BE2C (cell line): ENCODE measurements around the gene ASIP.
A peak's percentile ranks its signal among the peaks of the same experiment; 100 is the strongest.
"Not testable (repeated sequence)": the region's sequence is repeated elsewhere in the genome, so short reads cannot be mapped to it uniquely, and the experiment has no call there.

Experiments used
- DNase-seq: peaks from one replicate; pipeline ENCODE4 v3.0.0-alpha.2; 2020
- H3K27me3 ChIP-seq: fragments of 250-450 bp; sonication (Bioruptor Pico); 2 replicates; pipeline ENCODE4 v1.5.1; 2020; ENCODE audit warnings: mild to moderate bottlenecking
- H3K36me3 ChIP-seq: fragments of 250-450 bp; sonication (Bioruptor Pico); 2 replicates; pipeline ENCODE4 v1.5.1; 2020; ENCODE audit warnings: mild to moderate bottlenecking
- H3K4me1 ChIP-seq: fragments of 250-450 bp; sonication (Bioruptor Pico); 2 replicates; pipeline ENCODE4 v1.5.1; 2020
- H3K4me3 ChIP-seq: 2 replicates; pipeline ENCODE4 v1.5.1; 2011; ENCODE audit warnings: low read depth, low read length
- H3K9me3 ChIP-seq: fragments of 250-450 bp; sonication (Bioruptor Pico); 2 replicates; pipeline ENCODE4 v1.5.1; 2020
- TF ChIP-seq, protein P1 (sequence below): IDR thresholded peaks from 2 replicates; pipeline ENCODE4 v1.5.1; 2012; ENCODE audit warnings: mild to moderate bottlenecking, low read depth, low read length

The ASIP gene

DNA sequence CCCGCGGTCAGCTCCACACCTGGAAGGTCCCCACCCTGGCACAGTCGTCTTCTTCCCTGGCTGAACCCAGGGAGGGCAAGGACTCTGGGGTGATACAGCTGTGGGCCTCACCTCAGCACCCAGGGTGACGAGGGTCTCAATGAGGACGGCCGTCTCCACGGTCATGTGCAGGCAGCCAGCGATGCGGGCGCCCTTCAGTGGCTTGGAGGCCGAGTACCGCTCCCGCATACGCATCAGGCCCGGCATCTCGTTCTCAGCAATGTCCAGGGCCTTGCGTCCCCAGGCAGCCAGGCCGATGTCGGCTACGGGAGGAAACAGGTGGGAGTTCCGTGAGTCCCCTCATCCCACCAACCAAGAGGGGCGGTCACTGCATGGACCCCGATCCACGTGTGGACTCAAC lies 54.1 kb downstream of the ASIP start:
- Histone ChIP-seq H3K4me3 (no peak overlapping the region), H3K4me1 (no peaks in the 10 kb centered on the region), H3K27me3 (no peaks in the 10 kb centered on the region), H3K9me3 (no peaks in the 10 kb centered on the region), H3K36me3 (peaks cover 80% of the 10 kb centered on the region)
- no peak for DNase-seq
- TF ChIP-seq, protein P1, sequence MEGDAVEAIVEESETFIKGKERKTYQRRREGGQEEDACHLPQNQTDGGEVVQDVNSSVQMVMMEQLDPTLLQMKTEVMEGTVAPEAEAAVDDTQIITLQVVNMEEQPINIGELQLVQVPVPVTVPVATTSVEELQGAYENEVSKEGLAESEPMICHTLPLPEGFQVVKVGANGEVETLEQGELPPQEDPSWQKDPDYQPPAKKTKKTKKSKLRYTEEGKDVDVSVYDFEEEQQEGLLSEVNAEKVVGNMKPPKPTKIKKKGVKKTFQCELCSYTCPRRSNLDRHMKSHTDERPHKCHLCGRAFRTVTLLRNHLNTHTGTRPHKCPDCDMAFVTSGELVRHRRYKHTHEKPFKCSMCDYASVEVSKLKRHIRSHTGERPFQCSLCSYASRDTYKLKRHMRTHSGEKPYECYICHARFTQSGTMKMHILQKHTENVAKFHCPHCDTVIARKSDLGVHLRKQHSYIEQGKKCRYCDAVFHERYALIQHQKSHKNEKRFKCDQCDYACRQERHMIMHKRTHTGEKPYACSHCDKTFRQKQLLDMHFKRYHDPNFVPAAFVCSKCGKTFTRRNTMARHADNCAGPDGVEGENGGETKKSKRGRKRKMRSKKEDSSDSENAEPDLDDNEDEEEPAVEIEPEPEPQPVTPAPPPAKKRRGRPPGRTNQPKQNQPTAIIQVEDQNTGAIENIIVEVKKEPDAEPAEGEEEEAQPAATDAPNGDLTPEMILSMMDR = no peak

DNA sequence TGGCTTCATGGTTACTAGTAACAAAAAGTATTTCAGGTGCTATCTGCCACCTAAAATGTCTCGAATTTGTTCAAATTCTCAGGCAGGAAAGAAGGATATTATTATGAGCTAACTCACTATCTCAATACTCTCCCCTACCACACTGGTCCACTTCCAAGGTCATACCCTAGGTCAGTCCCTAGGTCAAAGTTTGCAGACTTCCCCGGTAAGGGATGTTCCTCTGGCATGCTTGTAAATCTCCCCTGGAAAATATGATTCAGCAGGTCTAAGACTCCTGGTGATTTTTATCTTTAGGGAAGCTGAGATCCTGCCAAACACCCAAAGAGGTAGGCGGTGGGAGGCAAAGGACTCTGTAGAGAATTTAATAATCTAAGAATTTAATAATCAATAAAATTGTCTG lies 55.2 kb downstream of the ASIP start:
- H3K4me1 ChIP-seq = peaks cover 4% of the 10 kb centered on the region; the same call in 1 of the 2 replicates
- TF ChIP-seq, protein P1 = no peak
- DNase-seq = no peak
- no peaks in the 10 kb centered on the region for H3K9me3 ChIP-seq
- no peaks in the 10 kb centered on the region for H3K27me3 ChIP-seq
- H3K4me3 ChIP-seq = no peak overlapping the region
- peaks cover 76% of the 10 kb centered on the region for H3K36me3 ChIP-seq

DNA sequence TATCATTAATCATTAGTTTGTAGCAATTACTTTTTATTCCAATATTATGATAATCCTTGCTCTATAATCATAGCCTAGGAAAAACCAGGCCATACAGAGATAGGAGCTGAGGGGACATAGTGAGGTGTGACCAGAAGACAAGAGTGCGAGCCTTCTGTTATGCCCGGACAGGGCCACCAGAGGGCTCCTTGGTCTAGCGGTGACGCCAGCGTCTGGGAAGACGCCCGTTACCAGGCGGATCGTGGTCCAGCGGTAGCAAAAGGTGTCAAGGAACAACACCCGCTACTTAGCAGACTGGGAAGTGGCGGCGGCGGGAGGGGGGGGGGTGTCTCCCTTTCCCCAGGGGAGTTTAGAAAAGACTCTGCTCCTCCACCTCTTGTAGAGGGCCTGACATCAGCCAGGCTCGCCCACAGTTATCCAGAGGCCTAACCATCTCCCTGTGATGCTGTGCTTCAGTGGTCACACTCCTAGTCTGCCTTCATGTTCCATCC lies 57.1 kb downstream of the ASIP start:
- peaks cover 60% of the 10 kb centered on the region for H3K36me3 ChIP-seq
- DNase-seq, H3K4me1 ChIP-seq, H3K4me3 ChIP-seq, H3K27me3 ChIP-seq, H3K9me3 ChIP-seq: not testable (repeated sequence)
- TF ChIP-seq, protein P1 = peak; percentile 30; the same call in 1 of the 2 replicates

DNA sequence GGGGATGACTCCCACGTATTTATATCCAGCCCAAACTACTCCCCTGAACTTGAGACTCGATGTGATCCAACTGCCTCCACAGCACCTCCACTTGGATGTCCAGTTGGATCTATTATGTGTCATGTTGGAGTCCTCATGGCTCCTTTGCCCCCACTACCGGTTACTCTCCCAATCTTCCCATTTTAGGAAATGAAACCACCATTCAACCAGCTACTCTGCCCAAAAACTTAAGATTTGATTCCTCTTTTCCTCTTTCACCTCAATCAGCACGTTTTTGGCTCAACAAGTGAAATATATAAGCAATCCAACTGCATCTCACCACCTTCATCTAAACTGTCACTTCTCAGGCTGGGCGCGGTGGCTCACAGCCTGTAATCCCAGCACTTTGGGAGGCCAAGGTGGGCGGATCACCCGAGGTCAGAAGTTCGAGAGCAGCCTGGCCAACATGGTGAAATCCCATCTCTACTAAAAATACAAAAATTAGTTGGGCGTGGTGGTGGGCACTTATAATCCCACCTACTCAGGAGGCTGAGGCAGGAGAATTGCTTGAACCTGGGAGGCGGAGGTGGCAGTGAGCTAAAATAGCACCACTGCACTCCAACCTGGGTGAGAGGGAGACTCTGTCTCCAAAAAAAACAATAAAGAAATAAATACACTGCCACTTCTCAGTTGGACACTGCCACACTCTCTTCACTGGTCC lies 58.5 kb downstream of the ASIP start:
- no peaks in the 10 kb centered on the region for H3K9me3 ChIP-seq
- TF ChIP-seq, protein P1 = no peak
- H3K4me3 ChIP-seq = no peak overlapping the region
- peaks cover 46% of the 10 kb centered on the region for H3K36me3 ChIP-seq
- H3K4me1 ChIP-seq = peaks cover 6% of the 10 kb centered on the region; the same call in 1 of the 2 replicates
- no peaks in the 10 kb centered on the region for H3K27me3 ChIP-seq
- no peak for DNase-seq

DNA sequence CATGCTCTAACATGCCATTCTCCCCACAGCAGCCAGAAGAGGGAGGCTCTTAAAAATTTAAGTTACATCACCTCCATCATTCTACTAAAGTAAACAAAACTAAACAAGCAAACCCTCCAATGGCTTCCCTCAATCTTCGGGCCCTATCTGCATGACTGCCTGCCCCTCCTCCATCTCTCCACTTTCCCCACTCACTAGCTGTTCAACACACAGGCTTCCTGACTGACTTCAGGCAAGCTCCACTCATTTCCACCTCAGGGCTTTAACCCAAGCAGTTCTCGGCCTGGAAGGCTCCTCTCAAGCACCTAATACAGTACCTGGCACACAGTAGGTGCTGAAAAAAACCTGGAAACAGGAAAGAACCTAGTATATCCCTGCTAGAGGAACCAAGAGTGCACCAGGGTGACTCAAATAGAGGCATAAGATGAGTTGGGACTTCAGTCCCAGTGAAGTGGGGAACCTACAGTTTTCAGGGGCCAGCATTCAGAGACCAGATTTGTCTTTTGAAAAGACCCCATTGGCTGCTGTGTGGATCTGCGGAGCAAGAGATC lies 59.1 kb downstream of the ASIP start:
- Histone ChIP-seq H3K4me1 (peaks cover 6% of the 10 kb centered on the region; the same call in 1 of the 2 replicates), H3K27me3 (no peaks in the 10 kb centered on the region), H3K36me3 (peaks cover 40% of the 10 kb centered on the region), H3K4me3 (no peak overlapping the region), H3K9me3 (no peaks in the 10 kb centered on the region)
- DNase-seq = no peak
- TF ChIP-seq, protein P1 = no peak

DNA sequence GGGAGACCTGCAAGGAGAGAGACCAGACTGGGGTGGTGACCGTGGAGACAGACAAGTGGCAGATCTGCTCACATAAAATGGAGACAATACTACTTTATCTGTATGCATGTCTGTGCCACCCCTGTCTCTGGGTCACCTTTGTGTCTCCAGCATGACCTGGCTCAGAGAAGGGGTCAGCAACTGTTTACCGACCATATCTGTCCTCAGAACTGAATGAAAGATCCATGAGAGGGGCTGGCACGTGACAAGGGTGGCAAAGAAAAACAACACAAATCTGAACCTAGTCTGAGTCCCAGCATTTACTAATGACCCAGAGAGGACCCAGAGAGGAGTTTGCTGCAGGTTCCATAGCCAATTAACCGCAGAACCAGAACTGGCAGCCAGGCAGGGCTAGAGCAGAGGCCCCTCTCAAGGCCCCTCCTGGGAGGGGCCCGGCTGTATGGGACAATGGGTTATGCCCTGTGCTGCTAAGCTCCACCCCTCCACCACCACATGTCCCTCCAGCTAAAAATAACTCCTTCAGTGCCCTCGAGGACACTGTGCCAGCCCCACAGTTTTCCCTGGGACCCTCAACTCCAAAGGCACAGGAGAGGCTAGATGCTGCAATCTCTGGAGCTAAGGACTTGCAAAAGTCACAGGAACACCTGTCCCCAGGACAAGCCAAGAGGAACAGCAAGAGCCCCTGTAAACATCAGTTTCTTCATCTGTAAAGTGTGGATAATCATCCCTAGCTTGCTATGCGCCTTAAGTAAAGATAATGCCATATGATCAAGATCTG lies 59.8 kb downstream of the ASIP start:
- Histone ChIP-seq H3K36me3 (peaks cover 33% of the 10 kb centered on the region), H3K27me3 (no peaks in the 10 kb centered on the region), H3K9me3 (no peaks in the 10 kb centered on the region), H3K4me1 (peaks cover 6% of the 10 kb centered on the region; the same call in 1 of the 2 replicates), H3K4me3 (peak overlapping the region; percentile 97)
- TF ChIP-seq, protein P1 = 0 out of 2 replicates have a peak, but pooled peaks have one; percentile 2
- peak; percentile 22 for DNase-seq
